BLaER1 (cell line): ENCODE measurements around the gene FAM110A.
"Not testable (repeated sequence)": the region's sequence is repeated elsewhere in the genome, so short reads cannot be mapped to it uniquely, and the experiment has no call there.

Experiments used
- H3K27ac ChIP-seq: shearing (Covaris generic); formaldehyde crosslinking; 2 replicates; pipeline ENCODE4 v1.8.1; 2022
- H3K27me3 ChIP-seq: shearing (Covaris generic); formaldehyde crosslinking; 2 replicates; pipeline ENCODE4 v1.8.1; 2022
- H3K36me3 ChIP-seq: shearing (Covaris generic); formaldehyde crosslinking; 2 replicates; pipeline ENCODE4 v1.8.1; 2022
- H3K4me1 ChIP-seq: shearing (Covaris generic); formaldehyde crosslinking; 2 replicates; pipeline ENCODE4 v1.8.1; 2022
- H3K4me2 ChIP-seq: shearing (Covaris generic); formaldehyde crosslinking; 2 replicates; pipeline ENCODE4 v1.8.1; 2022
- H3K4me3 ChIP-seq: shearing (Covaris generic); formaldehyde crosslinking; 2 replicates; pipeline ENCODE4 v1.8.1; 2022
- H3K9ac ChIP-seq: shearing (Covaris generic); formaldehyde crosslinking; 2 replicates; pipeline ENCODE4 v1.8.1; 2022
- H3K9me3 ChIP-seq: shearing (Covaris generic); formaldehyde crosslinking; 2 replicates; pipeline ENCODE4 v1.8.1; 2022
- H4K20me1 ChIP-seq: shearing (Covaris generic); formaldehyde crosslinking; 2 replicates; pipeline ENCODE4 v1.8.1; 2022
- Cebpa-rat ChIP-seq: shearing (Covaris generic); IDR thresholded peaks from 2 replicates; pipeline ENCODE4 v1.8.1; 2022

FAM110A gene

GRCh38 chr20:822651-823573 is 10.6 kb upstream of the FAM110A start:
- 0 out of 2 replicates have a peak overlapping the region, but pooled peaks have one; percentile 1 for H3K27ac ChIP-seq
- no peaks in the 10 kb centered on the region for H4K20me1 ChIP-seq
- no peak for TF ChIP-seq Cebpa-rat
- H3K9me3 ChIP-seq = peaks cover 15% of the 10 kb centered on the region
- no peak overlapping the region for H3K9ac ChIP-seq
- H3K27me3 ChIP-seq = no peaks in the 10 kb centered on the region
- peaks cover 42% of the 10 kb centered on the region for H3K4me1 ChIP-seq
- no peak overlapping the region for H3K4me3 ChIP-seq
- H3K4me2 ChIP-seq = peak overlapping the region; percentile 60
- H3K36me3 ChIP-seq = no peaks in the 10 kb centered on the region

- no peak for TF ChIP-seq Cebpa-rat
- Histone ChIP-seq H4K20me1 (no peaks in the 10 kb centered on the region), H3K4me3 (no peak overlapping the region), H3K9me3 (peaks cover 15% of the 10 kb centered on the region), H3K9ac (no peak overlapping the region), H3K36me3 (no peaks in the 10 kb centered on the region), H3K27ac (no peak overlapping the region), H3K4me1 (peaks cover 42% of the 10 kb centered on the region), H3K4me2 (no peak overlapping the region; the same call in 1 of the 2 replicates), H3K27me3 (no peaks in the 10 kb centered on the region)
Observed at GRCh38 chr20:823574-823902, 10.0 kb upstream of the FAM110A start.

- Histone ChIP-seq H3K9me3 (peaks cover 15% of the 10 kb centered on the region), H3K27me3 (no peaks in the 10 kb centered on the region), H3K4me3 (no peak overlapping the region), H3K4me2 (peak overlapping the region; percentile 67), H3K9ac (no peak overlapping the region), H3K27ac (no peak overlapping the region), H4K20me1 (no peaks in the 10 kb centered on the region), H3K4me1 (peaks cover 42% of the 10 kb centered on the region), H3K36me3 (no peaks in the 10 kb centered on the region)
- no peak for TF ChIP-seq Cebpa-rat
Observed at GRCh38 chr20:824490-824889, 9.0 kb upstream of the FAM110A start.

- H3K27me3 ChIP-seq = no peaks in the 10 kb centered on the region
- TF ChIP-seq Cebpa-rat = no peak
- peaks cover 15% of the 10 kb centered on the region for H3K9me3 ChIP-seq
- H3K36me3 ChIP-seq = no peaks in the 10 kb centered on the region
- H3K4me2 ChIP-seq = peak overlapping the region; percentile 67
- H4K20me1 ChIP-seq = no peaks in the 10 kb centered on the region
- H3K27ac ChIP-seq = peak overlapping the region; percentile 56; the same call in 1 of the 2 replicates
- H3K4me1 ChIP-seq = peaks cover 42% of the 10 kb centered on the region
- no peak overlapping the region for H3K4me3 ChIP-seq
- H3K9ac ChIP-seq = no peak overlapping the region
Observed at GRCh38 chr20:824916-825315, 8.6 kb upstream of the FAM110A start.

GRCh38 chr20:825710-826421 is 7.6 kb upstream of the FAM110A start:
- Histone ChIP-seq H3K9me3 (peaks cover 15% of the 10 kb centered on the region), H4K20me1 (no peaks in the 10 kb centered on the region), H3K27ac (peak overlapping the region; percentile 33; the same call in 1 of the 2 replicates), H3K4me2 (peak overlapping the region; percentile 67), H3K36me3 (no peaks in the 10 kb centered on the region), H3K4me1 (peaks cover 42% of the 10 kb centered on the region), H3K27me3 (no peaks in the 10 kb centered on the region), H3K9ac (no peak overlapping the region), H3K4me3 (peak overlapping the region; percentile 1; the same call in 1 of the 2 replicates)
- TF ChIP-seq Cebpa-rat = no peak

- peak overlapping the region; percentile 67 for H3K4me2 ChIP-seq
- peak overlapping the region; percentile 30 for H3K27ac ChIP-seq
- H3K4me3 ChIP-seq = no peak overlapping the region; the same call in 1 of the 2 replicates
- H3K4me1 ChIP-seq = peaks cover 42% of the 10 kb centered on the region
- no peaks in the 10 kb centered on the region for H3K27me3 ChIP-seq
- no peaks in the 10 kb centered on the region for H4K20me1 ChIP-seq
- no peaks in the 10 kb centered on the region for H3K36me3 ChIP-seq
- H3K9ac ChIP-seq = no peak overlapping the region
- no peak for TF ChIP-seq Cebpa-rat
- H3K9me3 ChIP-seq = peaks cover 15% of the 10 kb centered on the region
Observed at GRCh38 chr20:826695-827323, 6.7 kb upstream of the FAM110A start.

GRCh38 chr20:827981-828380 is 5.5 kb upstream of the FAM110A start:
- H3K27ac ChIP-seq = not testable (repeated sequence)

GRCh38 chr20:828987-829386 is 4.5 kb upstream of the FAM110A start:
- no peaks in the 10 kb centered on the region for H3K27me3 ChIP-seq
- no peak overlapping the region for H3K4me2 ChIP-seq
- H3K4me3 ChIP-seq = no peak overlapping the region
- H4K20me1 ChIP-seq = no peaks in the 10 kb centered on the region
- peaks cover 40% of the 10 kb centered on the region for H3K4me1 ChIP-seq
- no peaks in the 10 kb centered on the region for H3K36me3 ChIP-seq
- TF ChIP-seq Cebpa-rat = no peak
- H3K9ac ChIP-seq = no peak overlapping the region
- peaks cover 15% of the 10 kb centered on the region for H3K9me3 ChIP-seq
- H3K27ac ChIP-seq = no peak overlapping the region

More at GRCh38 chr20:827981-828380, 5.5 kb upstream of the FAM110A start:
- Histone ChIP-seq H3K9me3 (peaks cover 15% of the 10 kb centered on the region), H3K4me1 (peaks cover 43% of the 10 kb centered on the region)
- H3K27me3 ChIP-seq, H3K4me3 ChIP-seq, H3K36me3 ChIP-seq, H3K9ac ChIP-seq, H3K4me2 ChIP-seq, H4K20me1 ChIP-seq: not testable (repeated sequence)

- no peaks in the 10 kb centered on the region for H4K20me1 ChIP-seq
- no peak overlapping the region for H3K27ac ChIP-seq
- H3K4me1 ChIP-seq = peaks cover 44% of the 10 kb centered on the region
- no peaks in the 10 kb centered on the region for H3K27me3 ChIP-seq
- no peaks in the 10 kb centered on the region for H3K36me3 ChIP-seq
- no peak for TF ChIP-seq Cebpa-rat
- H3K4me3 ChIP-seq = no peak overlapping the region
- H3K4me2 ChIP-seq = no peak overlapping the region
- peaks cover 15% of the 10 kb centered on the region for H3K9me3 ChIP-seq
- no peak overlapping the region for H3K9ac ChIP-seq
Observed at GRCh38 chr20:829551-829950, 4.0 kb upstream of the FAM110A start.
